ENCODE data around the gene FAM43A.

DNA sequence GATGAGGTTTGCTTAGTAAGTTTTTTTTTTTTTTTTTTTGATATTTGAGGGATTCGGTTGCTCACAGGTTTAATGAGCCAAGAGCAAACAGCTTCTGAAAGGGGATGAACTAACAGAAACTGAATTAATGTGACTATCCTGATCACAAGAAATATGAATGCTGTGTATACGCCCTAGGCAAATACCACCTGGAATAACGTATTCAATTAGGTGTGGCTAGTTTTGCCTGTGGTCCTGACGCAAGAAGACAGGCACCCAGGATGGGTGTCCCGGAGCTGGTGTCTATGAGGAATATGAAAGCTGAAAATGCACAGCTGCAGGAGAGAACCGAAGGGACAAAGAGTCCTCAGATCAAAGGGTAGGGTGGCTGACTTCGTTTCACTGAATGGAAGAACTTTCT is 28.2 kb upstream of the FAM43A start:
- TF ChIP-seq BHLHE40 (IDR thresholded peaks at IDR 0.05; ENCODE audit: borderline replicate concordance in 1 of 2, low read depth in 2 of 2, low read length in 1 of 2) (no peak), JUND (IDR thresholded peaks at IDR 0.05; ENCODE audit: low read depth, low read length) (no peak), CBX5 (IDR thresholded peaks at IDR 0.05; ENCODE audit: low read depth) (no peak), DPF2 (IDR thresholded peaks at IDR 0.05) (no peak), EZH2 (IDR thresholded peaks at IDR 0.05; ENCODE audit: borderline replicate concordance, control insufficient read depth, low read depth, low read length) (no peak)
- TF ChIP-seq, protein P1, sequence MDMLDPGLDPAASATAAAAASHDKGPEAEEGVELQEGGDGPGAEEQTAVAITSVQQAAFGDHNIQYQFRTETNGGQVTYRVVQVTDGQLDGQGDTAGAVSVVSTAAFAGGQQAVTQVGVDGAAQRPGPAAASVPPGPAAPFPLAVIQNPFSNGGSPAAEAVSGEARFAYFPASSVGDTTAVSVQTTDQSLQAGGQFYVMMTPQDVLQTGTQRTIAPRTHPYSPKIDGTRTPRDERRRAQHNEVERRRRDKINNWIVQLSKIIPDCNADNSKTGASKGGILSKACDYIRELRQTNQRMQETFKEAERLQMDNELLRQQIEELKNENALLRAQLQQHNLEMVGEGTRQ (IDR thresholded peaks at IDR 0.05; ENCODE audit: borderline replicate concordance, low read depth, low read length), result no peak
- TF ChIP-seq, protein P2, sequence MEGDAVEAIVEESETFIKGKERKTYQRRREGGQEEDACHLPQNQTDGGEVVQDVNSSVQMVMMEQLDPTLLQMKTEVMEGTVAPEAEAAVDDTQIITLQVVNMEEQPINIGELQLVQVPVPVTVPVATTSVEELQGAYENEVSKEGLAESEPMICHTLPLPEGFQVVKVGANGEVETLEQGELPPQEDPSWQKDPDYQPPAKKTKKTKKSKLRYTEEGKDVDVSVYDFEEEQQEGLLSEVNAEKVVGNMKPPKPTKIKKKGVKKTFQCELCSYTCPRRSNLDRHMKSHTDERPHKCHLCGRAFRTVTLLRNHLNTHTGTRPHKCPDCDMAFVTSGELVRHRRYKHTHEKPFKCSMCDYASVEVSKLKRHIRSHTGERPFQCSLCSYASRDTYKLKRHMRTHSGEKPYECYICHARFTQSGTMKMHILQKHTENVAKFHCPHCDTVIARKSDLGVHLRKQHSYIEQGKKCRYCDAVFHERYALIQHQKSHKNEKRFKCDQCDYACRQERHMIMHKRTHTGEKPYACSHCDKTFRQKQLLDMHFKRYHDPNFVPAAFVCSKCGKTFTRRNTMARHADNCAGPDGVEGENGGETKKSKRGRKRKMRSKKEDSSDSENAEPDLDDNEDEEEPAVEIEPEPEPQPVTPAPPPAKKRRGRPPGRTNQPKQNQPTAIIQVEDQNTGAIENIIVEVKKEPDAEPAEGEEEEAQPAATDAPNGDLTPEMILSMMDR (IDR thresholded peaks at IDR 0.05 in 2 of 3, conservative IDR thresholded peaks at IDR 0.05 in 1 of 3; ENCODE audit: control insufficient read depth in 2 of 3, extremely low read depth in 1 of 3, insufficient read depth in 1 of 3, low read depth in 3 of 3, low read length in 3 of 3), result no peak
- TF ChIP-seq, protein P3, sequence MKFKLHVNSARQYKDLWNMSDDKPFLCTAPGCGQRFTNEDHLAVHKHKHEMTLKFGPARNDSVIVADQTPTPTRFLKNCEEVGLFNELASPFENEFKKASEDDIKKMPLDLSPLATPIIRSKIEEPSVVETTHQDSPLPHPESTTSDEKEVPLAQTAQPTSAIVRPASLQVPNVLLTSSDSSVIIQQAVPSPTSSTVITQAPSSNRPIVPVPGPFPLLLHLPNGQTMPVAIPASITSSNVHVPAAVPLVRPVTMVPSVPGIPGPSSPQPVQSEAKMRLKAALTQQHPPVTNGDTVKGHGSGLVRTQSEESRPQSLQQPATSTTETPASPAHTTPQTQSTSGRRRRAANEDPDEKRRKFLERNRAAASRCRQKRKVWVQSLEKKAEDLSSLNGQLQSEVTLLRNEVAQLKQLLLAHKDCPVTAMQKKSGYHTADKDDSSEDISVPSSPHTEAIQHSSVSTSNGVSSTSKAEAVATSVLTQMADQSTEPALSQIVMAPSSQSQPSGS (IDR thresholded peaks at IDR 0.05; ENCODE audit: low read length), result no peak
- TF ChIP-seq, protein P4, sequence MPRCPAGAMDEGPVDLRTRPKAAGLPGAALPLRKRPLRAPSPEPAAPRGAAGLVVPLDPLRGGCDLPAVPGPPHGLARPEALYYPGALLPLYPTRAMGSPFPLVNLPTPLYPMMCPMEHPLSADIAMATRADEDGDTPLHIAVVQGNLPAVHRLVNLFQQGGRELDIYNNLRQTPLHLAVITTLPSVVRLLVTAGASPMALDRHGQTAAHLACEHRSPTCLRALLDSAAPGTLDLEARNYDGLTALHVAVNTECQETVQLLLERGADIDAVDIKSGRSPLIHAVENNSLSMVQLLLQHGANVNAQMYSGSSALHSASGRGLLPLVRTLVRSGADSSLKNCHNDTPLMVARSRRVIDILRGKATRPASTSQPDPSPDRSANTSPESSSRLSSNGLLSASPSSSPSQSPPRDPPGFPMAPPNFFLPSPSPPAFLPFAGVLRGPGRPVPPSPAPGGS (IDR thresholded peaks at IDR 0.05; ENCODE audit: borderline replicate concordance, insufficient read depth, low read depth, low read length, poor library complexity, severe bottlenecking), result no peak

Measured in GM12878 (cell line).